M059J (cell line): Measurements from ENCODE around the gene LGR6. TPM values are rescaled to one million over a fixed set of nuclear protein-coding genes. Genes with fewer than 3 reads are reported as not detected.
"Not testable (repeated sequence)": the region's sequence is repeated elsewhere in the genome, so short reads cannot be mapped to it uniquely, and the experiment has no call there.

ENCODE experiments used
- DNase-seq: peaks from one replicate; pipeline ENCODE4 v3.0.0-alpha.2; 2012; ENCODE audit warnings: low read depth
- total RNA-seq: library from RNA; depleted of rRNA; stranded (reverse); fragments of >200 nt; shearing (Covaris generic); gene quantifications from 2 replicates; pipeline ENCODE4 v1.2.3, GENCODE V29; 2014

The LGR6 gene
- total RNA-seq, 1 experiment from 2014 or later: not detected

GRCh38 chr1:202160377-202160940 lies 33.1 kb upstream of the LGR6 start, which contains the start of gene PTPN7:
Gene PTPN7 (minus strand): TSS chr1:202160602. CDS start chr1:202159402, 1,200 bp downstream.
- DNase-seq: no peak

DNA sequence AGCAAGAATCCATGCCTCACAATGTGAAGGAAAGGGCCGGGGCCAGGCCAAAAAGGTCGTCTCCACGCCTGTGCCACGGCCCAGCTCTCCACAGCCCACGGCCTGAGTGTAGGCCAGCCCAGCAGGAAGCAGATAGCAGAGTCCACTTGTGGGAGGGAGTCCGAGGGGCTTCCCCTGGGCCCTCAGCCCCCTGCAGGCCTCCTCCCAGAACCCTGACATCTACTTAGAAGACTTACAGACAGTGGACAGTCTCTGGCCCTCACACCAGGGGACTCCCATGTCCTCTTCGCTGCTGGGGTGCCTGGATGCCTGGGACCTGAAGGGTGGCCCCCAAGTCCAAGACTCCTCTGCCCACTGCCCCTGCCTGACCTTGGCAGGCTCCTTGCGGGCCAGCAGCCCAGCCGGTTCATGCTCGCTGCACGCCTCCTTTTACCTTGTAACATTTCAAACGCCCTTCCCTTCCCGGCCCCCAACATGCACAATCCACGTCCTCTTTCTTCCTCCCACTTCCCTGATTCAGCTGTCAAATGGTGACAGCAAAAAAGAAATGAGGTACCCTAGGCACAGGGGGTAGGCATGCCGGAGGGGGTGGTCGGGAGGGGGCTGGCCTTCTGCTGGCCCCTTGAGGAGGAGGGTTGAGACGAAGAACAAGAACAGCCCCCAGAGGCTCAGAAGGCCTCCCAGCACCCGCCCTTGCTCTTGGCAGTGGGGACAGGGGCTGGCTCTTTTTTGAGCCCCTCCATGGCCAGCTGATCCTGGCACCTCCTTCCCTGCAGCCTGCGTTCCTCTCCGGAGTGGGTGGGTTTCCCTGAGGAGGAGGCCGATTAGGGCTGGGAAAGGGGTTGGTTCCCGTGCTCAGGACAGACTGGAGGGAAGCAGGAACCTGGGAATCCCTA lies 32.2 kb upstream of the LGR6 start:
- no peak for DNase-seq

GRCh38 chr1:202162047-202162417 lies 31.6 kb upstream of the LGR6 start:
- DNase-seq: no peak

DNA sequence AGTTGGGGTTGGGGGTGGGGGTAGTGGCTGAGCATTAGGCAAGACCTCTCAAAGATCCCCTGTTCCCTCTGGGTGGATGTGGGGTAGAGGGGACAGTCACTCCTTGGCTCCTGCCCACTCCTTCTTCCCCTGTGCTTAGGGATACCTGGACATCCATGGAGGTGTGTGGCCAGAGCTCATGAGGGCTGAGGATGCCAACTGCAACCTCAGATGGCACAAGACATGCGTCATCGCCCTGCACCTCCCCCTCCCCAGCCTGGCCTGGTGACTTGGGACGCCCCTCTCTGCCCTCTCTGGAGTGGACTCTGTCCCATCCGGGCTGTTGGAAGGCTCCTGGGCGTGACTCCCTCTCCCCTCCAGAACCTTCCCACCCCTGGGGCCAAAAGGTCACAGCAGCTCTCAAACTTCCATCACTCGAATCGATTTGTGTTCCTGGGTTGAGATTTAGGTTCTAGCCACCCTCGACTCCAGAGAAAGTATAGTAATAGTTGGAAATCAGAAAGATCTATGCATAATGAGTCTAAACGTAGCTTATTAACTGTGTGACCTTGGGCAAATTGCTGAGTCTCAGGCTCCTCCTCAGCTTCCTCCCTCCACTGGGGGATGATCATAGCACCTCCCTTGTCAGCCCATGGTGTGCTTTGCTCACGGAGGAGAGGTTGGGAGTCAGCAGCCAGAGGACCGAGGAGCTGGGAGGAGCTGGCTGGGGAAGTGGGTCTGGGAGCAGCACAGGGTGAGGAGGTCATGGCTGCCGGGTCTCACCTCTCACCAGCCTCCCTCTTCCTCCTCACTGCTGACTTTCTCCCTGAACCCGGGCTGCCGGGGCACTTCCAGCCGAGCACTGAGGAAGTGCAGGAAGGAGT lies 30.9 kb upstream of the LGR6 start:
- no peak for DNase-seq

DNA sequence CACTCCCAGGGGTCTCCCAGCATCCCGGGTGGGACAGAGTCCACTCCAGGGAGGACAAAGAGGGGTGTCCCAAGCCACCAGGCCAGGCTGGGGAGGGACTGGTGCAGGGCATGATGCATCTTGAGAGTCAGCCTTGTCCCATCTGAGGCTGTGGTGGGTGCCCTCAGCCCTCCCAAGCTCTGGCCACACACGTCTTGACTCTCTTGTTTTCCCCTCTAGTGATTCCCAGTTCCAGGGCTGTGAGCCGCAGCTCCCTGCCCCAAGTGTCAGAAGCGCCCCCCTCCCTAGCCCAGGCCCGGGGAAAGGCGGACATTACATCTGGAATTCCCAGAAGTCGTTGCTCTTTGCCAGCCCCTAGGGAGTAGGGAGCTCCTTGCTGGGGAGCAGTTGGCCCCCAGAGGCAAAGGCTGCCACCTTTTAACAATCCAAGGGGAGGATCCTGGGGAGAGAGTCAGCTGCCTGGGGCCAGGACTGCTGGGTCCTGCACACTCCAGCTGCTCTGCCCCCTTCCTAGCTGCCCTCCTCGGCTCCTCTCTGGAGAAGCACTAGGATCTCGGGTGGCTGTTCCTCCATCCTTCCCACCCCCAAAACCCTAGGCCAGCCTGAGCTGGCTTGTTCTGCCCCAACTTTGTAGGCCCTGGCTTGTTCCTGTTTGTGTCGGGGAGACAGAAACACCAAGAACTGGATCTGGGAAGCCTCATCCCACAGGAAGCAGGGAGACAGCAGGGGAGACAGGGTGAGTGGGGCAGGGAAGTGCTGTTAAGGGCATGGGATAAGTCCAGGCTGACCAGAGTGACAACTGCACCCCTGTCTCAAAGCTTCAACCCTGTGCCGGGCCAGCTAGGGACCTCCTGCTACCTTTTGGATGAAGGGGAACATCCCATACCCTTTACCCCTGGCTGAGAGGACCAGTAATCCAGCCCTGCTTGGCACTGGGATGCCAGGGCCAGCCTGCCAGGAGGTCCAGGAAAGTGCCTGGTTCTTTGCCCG lies 30.0 kb upstream of the LGR6 start:
- DNase-seq: no peak

- DNase-seq: no peak
Measured at GRCh38 chr1:202164271-202165037, 29.1 kb upstream of the LGR6 start.

GRCh38 chr1:202165267-202165941 lies 28.2 kb upstream of the LGR6 start:
- DNase-seq: no peak

DNA sequence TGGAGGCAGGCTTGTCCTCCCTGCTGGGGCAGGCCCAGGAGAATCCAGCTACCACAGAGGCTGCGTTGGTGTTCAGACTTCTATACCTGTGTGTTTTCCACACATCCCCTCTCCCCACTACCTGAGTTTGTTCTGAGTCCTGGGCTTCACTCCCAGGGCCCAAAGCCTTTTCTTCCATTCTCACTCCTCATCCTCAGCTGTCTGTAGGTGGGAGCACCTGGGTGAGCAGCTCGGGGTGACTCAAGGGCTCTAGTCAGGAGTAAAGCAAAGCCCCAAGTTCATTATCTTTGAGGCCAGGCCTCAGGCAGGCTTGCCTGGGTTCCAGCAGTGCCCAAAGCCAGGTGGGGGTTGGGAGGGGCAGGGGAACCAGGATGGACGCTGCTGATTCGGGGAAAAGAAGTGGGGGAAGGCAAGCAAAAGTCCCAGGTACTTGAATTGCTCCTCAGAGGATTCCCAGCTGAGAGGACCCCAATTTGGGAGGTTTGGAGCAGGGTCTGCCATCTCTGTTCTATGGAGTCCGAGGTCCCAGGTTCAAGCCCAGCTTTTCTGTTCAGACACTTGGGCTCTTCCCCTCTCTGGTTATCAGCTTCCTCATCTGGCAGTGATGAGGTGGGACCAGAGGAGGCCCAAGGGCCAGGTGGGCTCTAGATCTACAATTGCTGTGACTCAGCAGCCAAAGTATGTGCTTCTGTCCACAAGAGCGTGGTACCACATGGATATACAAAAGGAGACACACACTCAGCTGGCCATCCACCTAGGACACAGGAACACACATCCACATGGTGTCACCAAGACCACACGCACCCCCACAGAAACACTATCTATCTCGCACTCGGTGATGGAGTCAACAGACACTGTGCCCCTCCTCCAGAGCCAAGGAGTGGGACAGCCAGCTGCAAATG lies 27.4 kb upstream of the LGR6 start:
- no peak for DNase-seq

GRCh38 chr1:202167054-202167453 lies 26.5 kb upstream of the LGR6 start:
- DNase-seq: not testable (repeated sequence)

- DNase-seq: no peak
Measured at GRCh38 chr1:202167708-202168415, 25.7 kb upstream of the LGR6 start.

- no peak for DNase-seq
Measured at GRCh38 chr1:202168861-202169260, 24.7 kb upstream of the LGR6 start.

DNA sequence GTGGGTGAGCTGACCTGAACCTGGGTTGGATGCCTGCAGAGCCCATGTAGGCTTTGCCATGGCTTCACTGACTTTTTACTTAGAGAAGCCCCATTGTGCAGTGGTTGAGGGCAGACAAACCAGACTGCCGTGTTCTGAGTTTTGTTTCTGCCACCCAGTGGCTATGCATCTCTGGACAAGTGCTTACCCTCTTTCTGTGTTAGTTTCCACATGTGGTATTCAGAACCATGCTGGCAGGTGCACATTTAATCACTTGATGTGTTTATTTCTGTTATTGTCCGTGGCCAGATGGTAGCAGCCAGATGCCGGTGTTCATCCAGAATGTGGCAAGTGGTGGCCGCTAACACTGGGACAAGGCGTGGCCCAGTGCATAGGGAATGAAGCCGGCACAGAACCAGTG lies 22.9 kb upstream of the LGR6 start:
- DNase-seq: no peak

- DNase-seq: no peak
Measured at GRCh38 chr1:202171292-202172014, 22.1 kb upstream of the LGR6 start.

DNA sequence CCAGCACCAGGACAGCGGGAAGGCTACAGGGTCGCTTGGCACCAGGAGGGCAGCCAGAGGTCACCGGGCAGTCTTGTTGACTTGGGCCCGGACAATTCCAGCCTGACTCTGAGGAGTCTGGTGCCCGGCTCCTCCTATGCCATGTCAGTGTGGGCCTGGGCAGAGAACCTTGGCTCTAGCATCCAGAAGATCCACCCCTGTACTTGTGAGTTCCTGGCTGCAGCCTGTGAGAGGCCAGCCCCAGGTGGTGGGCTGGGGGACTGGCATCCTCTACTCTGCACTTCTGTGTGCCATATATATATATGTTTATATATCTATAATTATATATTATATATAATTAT lies 21.6 kb upstream of the LGR6 start:
- no peak for DNase-seq

- DNase-seq: no peak
Measured at GRCh38 chr1:202173993-202174392, 19.6 kb upstream of the LGR6 start.

DNA sequence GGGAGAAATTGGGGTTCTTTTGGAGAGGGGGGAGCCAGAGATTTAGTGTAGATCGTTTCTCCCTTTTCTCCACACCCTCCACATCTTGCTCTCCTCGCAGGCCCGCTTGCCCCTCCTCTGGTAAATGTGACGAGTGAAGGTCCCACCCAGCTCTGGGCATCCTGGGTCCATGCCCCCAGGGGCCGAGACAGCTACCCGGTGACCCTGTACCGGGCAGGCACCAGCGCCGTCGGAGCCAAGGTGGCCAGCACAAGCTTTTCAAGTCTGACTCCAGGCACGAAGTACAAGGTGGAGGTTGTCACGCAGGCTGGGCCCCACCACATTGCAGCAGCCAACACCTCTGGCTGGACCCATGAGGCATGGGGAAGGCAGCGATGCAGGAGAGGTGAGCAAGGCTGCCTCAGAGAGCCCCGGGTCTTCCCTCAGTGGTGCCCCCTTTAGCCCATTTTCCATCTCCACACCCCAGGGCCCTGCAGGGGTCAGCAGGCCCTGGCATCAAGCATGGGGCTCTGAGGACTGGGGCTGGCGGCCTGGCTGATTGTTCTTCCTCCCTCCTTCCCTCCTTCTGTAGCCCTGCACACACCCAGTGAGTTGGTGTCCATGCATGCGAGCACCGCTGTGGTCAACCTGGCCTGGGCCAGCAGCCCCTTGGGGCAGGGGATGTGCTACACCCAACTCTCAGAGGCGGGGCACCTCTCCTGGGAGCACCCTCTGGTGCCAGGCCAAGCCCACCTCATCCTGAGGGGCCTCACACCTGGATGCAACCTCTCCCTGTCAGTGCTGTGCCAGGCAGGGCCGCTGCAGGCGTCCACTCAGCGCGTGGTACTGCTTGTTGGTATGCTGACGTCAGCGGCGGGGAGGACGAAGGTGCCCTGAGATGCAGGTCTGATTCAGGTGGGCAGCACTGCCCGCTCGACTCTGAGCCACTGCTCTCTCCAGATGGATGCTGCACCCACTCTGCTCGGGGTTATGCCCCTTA lies 16.4 kb upstream of the LGR6 start:
- DNase-seq: no peak
